OCI-LY3 (cell line): ENCODE data around the gene TRAPPC12.

Experiments used
- EZH2phosphoT487 ChIP-seq: fragments of 200-600 bp; shearing (Covaris generic); IDR thresholded peaks from 2 replicates; pipeline ENCODE4 v1.6.1; 2018; ENCODE audit warnings: antibody characterized with exemption, mixed run types, low read depth
- TF ChIP-seq, protein P1 (sequence below): fragments of 200-600, 300-600 bp; sonication (generic); IDR thresholded peaks from 2 replicates; pipeline ENCODE4 v1.5.1; 2014; ENCODE audit warnings: antibody characterized with exemption, low read length, low read depth

DNA sequence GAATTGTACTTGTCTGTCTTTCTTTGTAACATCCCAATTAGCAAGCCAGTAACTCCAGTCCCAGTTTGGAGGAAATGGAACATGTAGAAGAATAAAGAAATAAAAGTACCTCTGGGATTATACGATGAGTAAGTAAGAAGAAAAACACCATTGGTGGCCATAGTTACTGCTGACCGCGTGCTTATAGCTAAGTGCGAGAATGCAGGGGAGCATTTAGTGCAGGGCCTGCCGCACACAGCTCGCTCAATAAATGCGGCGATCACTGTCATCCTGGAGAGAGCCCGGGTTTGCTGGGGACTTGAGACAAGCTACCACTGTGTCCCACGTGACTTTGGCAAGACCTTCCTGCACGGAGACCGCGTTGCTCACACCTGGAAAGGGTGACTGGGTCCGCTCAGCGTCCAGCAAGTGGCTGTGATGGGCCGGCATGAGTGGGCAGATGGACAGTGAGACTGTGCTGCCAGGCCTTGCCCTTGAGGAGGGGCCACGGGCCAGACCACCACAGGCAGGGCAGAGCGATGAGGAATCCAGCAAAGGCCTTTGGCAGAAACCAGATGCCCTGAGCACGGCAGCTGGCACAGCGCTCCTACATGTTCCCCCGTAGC lies 85.0 kb downstream of the TRAPPC12 start:
- TF ChIP-seq, protein P1, sequence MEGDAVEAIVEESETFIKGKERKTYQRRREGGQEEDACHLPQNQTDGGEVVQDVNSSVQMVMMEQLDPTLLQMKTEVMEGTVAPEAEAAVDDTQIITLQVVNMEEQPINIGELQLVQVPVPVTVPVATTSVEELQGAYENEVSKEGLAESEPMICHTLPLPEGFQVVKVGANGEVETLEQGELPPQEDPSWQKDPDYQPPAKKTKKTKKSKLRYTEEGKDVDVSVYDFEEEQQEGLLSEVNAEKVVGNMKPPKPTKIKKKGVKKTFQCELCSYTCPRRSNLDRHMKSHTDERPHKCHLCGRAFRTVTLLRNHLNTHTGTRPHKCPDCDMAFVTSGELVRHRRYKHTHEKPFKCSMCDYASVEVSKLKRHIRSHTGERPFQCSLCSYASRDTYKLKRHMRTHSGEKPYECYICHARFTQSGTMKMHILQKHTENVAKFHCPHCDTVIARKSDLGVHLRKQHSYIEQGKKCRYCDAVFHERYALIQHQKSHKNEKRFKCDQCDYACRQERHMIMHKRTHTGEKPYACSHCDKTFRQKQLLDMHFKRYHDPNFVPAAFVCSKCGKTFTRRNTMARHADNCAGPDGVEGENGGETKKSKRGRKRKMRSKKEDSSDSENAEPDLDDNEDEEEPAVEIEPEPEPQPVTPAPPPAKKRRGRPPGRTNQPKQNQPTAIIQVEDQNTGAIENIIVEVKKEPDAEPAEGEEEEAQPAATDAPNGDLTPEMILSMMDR: no peak
- no peak for TF ChIP-seq EZH2phosphoT487
